Panc1 (cell line): Measurements from ENCODE around the gene PILRA.
A peak's percentile ranks its signal among the peaks of the same experiment; 100 is the strongest.

Experiments
- CTCF ChIP-seq: fragments of 450-650 bp; IDR thresholded peaks from 2 replicates; pipeline ENCODE4 v1.5.1; 2017; ENCODE audit warnings: mild to moderate bottlenecking
- SIN3A ChIP-seq: IDR thresholded peaks from 2 replicates; pipeline ENCODE4 v1.6.1; 2012; ENCODE audit warnings: low read depth, mild to moderate bottlenecking, low read length, moderate library complexity, borderline replicate concordance; ENCODE audit not compliant: insufficient read depth

GRCh38 chr7:100435401-100436304 lies 62.4 kb downstream of the PILRA start:
- TF ChIP-seq CTCF (no peak), SIN3A (peak; percentile 30; the same call in 1 of the 2 replicates)
